HG03432 (cell line): ENCODE results near the gene SOX10.

ENCODE experiments used
- ATAC-seq: cut with Tn5 transposase; IDR thresholded peaks from one replicate; pipeline ENCODE4 v1.9.1; 2021; ENCODE audit warnings: mild to moderate bottlenecking, moderate library complexity; ENCODE audit not compliant: unreplicated experiment

SOX10 gene

DNA sequence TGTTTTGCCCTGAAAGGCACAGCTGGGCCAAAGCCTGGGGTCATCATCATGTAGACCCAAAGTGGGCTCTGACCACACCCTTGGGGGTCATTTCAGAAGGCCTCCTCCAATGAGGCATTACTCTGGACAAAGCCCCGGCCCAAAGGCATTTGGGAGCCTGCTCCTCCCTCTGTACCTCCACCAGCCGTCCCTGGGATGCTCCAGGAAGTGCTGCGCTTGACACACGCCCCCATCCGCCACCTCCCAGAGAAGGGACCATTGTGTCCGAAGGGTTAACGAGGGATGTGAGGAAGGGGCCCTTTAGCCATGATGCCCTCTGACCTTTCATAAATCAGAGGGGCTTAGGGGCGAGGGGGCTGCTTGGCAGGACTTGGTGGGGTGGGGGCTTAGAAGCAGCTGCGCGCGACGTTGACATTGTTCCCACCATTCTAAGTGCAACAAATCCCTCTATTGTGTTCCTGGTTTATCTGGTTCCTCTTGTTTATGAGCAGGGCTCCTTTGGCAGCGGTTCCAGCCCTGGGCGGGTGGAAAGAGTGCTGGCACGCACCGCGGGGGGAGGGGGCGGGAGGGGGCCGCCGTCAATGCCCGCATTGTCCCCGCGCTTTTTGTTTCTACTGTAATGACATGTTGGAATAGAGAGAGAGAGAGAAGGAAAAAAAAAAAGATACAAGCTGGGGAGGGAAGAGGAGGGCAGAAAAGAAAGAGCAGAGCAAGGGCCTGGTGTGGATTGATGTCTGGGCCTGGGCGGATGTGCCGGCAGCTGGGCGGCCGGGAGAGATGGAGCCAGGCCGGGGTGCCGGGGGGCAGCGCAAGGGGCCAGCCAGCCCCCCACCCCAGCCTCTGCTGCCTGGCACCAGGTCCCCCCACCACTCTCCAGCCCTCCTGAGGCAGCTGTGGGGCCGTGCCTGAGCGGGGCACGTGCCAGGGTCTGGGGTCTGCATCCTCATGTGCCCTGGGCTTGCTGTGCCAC, 32.1 kb upstream of the SOX10 start:
- no peak for ATAC-seq

DNA sequence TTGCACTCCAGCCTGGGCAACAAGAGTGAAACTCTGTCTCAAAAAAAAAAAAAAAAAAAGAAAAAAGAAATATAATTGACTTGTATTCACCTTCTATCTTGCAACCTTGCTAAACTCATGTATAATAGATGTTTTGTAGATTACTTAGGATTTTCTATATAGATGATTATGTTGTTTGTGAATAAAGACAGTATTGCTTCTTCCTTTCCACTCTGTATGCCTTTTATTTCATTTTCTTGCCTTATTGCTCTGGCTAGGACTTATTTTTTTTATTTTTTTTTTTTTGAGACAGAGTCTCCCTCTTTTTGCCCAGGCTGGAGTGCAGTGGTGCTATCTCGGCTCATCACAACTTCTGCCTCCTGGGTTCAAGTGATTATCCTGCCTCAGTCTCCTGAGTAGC, 29.7 kb upstream of the SOX10 start:
- ATAC-seq, result no peak

DNA sequence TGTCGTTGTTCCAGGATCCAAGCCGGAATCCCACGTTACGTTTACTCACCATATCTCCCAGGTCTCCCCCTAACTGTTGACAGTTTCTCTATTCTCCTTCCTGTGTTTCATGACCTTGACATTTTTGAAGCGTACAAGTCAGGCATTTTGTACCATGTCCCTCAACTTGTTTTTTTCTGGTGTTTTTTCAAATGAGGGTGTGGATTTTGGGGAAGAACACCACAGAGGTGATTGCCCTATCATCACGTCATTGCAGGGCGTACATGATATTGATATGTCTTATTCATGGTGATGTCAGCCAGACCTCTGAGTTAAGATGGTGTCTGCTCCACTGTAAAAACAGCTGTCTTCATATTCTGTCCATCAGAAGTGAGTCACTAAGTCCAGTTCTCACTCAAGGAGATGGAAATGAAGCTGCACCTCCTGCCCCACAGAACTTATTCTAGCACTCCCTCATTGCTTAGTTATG, 28.3 kb upstream of the SOX10 start:
- no peak for ATAC-seq

DNA sequence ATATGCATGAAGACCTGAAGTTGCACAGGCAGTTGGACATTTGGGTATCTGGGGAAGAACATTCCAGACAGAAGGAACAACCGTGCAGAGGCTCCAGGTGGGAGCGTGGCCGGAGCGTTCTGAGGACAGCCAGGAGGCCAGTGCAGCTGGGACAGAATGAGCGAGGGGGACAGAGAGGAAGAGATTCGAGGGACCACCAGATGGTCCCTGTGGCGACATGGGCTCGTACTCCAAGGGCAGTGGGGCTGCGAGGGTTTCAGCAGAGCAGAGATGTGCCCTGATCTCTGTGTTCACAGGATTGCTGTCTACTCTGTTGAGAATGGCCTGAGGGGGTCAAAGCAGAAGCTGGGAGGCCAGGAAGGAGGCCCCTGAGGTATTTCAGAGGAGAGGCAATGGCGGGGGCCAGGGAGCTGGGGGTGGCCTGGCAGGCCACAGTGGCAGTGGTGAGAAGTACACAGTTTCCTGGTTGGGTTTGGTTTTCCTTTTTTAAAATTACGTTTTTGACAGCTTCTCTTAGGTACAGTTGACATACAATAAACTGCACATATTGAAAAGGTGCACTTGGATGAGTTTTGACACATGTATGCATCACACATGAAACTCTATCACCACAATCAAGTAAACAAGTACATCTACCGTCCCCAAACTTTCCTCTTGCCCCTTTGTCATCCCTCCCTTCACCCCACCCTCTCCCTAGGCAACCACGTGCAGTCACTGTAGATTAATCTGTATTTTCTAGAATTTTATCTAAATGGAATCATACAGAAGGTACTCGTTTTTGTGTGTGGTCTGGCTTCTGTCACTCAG, 24.8 kb upstream of the SOX10 start:
- no peak for ATAC-seq

DNA sequence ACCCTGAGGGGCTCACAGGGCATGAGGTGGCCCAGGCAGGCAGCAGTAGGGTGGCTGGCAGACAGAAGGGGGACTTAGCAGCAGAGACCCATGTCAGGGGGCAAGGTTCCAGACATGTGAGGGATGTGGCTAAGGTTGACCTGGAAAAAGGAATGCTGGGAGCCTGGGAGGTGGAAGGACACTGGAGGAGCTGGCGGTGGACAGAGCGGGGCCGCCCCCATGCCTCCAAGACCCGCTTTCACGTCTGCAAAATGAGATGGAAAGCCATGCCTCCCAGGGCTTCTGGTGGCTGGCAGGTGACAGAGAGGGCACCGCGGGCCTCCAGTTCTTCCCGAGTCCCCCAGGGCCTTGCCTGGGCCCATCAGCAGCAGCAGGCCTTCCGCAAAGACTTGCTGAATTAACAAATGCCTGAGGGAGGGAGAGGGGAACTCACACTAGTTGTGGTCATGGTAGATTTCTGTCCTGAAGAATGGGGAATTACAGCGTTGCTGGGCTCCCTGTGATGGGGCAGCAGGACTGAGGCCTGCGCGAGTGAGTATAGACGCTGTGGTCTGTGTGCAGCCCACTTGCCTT, 23.1 kb upstream of the SOX10 start:
- ATAC-seq, result no peak

DNA sequence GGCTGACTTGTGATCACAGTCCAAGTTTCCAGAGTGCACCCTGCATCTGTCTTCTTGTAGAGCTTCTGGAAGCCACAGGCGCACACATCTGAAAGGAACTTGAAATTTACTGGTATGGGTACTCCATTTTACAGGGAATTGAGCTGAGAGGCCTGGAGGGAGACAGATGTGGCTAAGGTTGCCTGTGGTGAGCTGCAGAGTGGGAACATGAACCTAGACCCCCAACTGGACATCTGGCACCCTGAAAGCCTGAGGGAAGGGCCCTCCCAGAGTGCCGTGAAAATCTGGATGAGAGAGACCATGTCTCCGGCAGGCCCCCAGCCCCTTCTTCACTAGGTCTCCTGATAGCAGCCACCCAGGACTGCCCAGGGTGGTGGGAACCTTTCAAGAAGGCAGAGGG, 22.6 kb upstream of the SOX10 start:
- ATAC-seq, result no peak

DNA sequence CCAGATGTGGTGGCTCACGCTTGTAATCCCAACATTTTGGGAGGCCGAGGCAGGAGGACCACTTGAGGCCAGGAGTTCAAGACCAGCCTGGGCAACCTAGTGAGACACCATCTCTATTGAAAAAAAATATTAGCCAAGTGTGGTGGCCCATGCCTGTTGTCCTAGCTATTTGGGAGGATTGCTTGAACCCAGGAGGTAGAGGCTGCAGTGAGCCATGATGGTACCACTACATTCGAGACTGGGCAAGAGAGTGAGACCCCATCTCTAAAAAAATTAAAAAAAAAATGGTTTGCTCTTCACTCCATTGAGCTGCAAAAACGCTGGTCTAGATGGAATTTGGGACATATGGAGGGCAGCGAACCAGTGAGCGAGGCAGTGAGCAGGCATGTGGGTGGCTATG, 21.6 kb upstream of the SOX10 start:
- ATAC-seq, result no peak

DNA sequence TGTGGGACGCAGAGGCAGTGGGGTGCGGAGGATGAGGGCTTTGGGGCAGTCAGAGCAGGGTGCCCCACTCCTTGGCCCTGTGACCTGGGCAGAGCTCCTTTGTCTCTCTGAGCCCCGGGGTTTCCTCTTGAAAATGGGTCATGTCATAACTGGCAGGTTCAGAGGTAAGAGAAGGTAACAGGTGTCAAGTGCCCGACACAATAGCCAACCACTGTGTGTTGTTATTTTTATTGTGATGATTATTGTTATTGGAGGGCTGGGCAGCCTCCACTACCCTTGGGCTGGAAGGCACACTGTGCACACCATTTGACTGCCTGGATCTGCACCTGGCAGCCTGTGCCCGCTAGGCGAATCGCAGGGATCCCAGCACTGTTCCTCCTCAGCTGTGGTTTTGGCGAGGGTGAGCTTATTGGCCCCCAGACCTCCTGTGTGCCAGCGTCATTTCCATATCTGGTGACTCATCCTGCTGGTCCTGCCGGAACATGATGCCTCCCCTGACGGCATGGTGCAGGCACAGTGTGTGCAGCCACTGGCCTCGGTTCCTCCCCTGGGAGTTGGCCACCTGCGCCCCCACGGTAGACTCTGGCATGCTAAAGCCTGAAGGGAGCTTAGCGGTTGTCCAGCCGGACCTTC, 15.4 kb upstream of the SOX10 start:
- ATAC-seq, result no peak

DNA sequence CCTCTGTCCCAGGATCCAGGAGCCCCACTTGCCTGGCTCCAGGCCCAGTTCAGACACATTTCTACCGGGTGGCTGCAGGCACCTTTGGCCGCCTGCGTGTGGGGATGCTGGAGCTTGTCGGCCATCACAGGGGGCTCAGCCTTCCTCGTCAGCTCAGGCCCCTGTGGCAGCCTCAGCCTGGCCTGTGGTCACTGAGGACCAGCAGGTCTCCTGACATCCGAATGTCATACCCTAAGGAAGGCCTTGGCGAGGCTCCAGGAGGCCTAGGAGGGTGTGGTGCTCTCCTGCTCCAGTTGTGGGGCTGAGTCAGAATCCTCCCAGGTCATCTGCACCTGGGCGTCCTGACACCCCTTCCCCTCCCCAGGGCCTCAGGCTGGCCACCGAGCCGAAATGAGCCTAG, 14.9 kb upstream of the SOX10 start:
- no peak for ATAC-seq

DNA sequence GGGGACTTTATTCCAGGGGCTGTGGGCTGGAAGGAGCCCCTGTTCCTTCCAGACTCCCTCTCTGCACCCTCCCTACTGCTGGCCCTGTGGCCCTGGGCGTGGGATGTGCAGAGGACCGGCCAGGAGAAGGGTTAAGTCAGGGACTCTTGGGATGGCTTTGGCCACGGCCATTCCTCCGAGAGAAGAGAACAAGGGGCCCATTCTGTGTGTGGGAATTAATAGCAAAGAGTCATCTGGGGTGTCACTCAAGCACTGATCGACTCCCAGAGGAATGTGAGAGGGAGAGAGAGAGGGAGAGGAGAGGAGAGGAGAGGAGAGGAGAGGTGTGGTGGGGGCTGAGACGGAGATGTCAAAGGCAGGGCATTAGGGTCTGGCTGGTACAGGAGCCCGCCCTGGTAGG, 14.2 kb upstream of the SOX10 start:
- no peak for ATAC-seq

DNA sequence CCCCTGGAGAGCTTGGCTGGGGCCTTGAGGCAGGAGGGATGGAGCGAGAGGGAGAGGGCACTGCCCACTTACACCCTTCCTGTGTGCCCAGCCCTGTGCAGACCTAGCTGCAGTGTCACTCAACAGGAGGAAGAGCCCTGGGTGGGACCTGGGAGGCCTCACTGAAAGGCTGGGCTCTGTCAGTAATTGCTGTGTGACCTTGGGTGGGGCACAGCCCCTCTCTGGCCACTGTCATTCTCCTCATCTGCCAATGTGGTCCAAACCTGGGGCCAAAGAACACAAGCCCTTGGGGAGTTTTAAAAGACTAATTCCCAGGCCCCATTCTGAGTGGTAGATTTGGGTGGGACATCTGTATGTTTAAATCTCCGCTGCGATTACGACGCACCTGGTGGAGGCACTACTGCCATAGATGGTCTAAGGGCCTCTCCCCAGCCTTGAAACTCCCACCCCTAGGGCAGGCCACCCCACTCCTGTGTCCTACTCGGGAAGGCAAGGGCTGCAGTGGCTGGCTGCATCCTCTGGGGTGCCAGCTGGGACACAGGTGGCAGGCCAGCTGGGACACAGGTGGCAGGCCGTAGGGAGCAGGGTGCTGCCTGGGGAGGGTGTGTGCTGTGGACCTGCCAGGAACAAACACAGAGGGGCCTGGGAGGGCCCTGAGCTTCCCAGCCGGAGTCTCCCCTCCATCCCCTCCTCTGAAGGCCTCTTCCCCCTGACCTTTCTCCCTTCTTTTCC, 12.3 kb upstream of the SOX10 start:
- ATAC-seq, result no peak

DNA sequence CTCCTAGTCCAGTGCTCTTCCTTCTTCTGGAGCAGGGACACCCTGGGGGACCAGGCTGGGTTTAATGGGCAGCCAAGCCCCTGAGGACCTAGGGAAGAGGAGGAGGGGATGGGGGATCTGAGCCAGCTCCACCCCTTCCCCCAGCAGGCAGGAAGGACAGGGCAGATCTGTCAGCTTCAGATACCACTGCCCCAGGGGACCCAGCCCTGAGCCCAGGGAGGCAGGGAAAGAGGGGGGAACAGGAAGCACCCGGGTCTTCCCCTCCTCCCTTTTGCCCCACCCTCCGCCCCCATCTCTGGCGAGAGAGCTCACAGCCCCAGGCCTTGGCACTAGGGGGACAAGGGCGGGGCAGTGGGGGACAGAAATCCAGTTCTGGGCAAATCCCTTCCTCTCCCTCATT, 11.7 kb upstream of the SOX10 start:
- ATAC-seq, result no peak

DNA sequence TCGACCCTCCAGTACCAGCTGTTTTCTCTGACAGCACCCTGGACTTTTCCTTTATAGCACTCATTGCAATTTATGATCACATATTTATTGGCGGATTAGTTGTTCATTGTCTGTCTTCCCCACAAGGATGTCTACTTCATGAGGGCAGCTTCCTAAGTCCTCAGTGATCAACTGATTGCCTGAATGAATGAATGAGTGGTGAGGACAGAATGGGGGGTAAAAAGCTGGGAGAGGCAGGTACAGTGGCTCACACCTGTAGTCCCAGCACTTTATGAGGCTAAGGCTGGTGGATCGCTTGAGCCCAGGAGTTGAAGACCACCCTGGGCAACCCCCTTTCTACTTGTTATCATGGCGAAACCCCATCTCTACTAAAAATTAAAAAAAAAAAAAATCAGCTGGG, 11.1 kb upstream of the SOX10 start:
- ATAC-seq, result no peak

DNA sequence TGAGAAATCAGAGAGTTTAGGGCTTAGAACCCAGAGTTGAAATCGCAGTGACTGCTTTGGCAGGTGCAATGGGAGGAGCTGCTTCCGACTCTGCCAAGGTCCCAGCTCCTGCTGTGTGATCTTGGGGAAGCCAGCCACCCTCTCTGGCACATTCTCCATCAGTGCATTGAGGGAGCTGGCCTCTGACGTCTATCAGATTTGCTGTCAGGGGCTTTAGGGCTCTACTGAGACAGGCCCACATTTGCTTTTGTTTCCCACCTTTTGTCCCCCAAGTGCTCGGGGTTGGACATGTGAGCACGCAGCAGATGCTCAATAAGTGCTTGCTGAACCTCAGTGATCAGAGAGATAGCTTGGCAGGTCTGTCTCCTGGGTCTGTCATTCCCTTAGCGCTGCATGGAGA, 10.6 kb upstream of the SOX10 start:
- ATAC-seq, result no peak

DNA sequence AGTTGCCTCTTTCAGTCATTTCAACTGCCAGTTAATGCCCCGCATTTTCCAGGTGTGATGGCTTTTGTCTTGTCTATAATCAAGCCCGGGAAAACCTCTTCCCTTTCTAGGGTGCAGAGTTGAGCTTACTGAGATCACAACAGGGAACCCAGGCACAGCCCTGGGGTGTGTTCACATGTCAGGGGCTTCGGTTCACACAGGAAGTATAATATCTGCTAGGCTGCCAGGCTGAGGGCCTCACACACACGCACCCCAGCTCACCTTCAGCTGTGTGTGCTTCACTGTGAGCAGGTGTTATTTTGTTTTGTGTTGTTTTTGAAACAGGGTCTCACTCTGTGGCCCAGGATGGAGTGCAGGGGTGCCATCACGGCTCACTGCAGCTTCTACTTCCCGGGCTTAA, 9.7 kb upstream of the SOX10 start:
- ATAC-seq, result no peak

DNA sequence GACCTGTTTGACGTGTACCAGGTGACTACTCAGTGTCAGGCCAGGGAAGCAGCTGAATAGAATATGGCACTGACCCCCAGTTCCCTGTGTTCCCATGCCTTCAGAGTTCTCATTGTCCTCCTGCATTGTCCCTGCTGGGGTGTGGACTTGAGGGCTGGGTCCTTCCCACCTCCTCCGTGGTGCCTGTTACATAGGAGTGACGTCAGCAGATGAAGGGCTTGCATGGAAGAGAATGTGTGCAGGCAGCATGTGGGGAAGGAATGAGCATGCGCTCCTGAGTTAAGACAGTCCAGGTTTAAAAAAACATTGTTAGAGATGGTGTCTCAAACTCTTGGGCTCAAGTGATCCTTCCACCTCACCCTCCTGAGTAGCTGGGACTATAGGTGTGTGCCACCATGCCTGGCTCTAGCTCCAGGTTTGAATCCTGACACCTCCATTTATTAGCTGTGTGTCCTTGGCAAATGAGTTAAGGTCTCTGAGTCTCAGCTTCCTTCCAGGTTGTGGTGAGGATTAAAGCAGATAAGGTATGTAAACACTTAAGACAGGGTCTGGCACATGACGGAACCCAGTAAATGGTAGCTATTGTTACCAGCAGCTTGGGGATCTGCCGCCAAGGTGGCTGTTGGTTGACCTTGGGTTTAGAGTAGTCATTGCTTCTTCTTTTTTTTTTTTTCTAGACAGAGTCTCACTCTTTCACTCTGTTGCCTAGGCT, 7.5 kb upstream of the SOX10 start:
- ATAC-seq, result no peak

DNA sequence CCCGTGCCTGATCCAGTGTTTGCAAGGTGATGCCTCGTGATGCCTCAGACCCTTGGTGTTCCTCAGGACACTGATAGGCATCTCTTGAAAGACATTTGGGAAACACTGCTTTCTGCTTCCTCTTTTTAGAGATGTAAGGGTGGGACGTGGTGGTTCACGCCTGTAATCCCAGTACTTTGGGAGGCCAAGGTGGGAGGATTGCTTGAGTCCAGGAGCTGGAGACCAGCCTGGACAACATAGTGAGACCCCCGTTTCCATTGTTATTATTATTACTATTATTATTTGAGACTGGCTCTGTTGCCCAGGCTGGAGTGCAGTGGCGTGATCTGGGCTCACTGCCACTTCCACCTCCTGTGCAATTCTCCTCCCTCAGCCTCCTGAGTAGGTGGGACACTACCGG, 6.5 kb upstream of the SOX10 start:
- ATAC-seq, result no peak

DNA sequence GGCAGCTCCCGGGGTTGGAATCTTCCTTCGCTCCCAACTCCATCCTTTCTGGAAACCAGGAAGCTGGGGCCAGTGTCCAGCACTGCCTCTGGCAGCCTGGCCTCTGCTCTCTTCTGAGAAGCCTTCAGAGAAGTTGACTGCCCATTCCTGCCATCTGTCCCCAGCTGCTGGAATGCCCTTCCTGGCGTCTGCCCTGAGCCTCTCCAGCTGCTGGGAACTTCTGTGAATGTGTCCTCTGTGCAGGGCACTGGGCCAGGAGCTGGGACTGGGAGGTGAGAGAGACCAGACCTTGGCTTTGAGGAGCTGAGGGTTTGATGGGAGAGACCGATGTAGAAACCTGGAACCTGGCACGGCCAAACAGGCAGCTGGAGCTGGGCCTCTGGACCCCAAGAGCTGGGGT, 5.9 kb upstream of the SOX10 start:
- ATAC-seq, result no peak

DNA sequence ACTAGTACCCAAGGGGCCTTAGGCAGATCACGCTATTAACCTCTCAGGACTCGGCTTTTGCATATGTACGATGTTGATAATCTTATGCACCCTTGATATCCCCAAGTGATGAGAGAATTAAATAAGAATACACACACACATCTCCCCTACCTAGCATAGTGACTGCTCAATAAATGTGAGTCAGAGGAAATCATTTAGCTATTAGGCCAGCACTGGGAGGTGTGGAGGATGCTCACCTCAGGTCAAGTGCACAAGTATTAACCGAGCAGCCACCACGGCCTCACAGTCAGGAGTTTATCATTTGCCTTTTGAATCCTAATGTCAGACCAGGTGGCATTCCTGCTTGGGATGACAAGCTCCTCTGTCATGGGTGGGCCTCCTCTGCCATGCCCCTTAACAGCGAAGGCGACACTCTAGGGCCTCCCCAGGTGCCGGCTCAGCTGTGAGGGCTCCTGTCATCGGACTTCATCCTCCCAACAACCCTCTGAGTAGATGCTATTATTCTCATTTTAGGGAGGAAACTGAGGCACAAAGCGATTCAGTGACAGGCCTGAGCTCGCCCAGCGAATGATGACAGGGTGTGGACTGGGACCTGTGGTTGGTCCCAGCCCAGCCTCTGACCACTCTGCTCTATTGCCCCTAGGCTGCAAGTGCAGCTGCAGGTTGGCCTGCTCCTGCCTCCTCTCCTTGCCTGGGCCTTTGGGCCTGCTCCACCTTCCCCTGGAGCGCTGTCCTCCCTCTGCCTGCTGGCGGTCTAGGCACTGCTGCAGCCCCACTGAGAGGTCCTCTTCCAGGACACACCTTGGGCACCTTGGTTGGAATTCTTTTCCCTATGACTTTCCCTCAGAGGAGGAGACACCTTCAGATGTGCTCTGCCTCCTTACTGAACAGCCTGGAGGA, 5.0 kb upstream of the SOX10 start:
- no peak for ATAC-seq
